ENCODE measurements around the gene JARID2. TPM values are rescaled to one million over a fixed set of nuclear protein-coding genes. Genes with fewer than 3 reads are reported as not detected.

JARID2 gene
- polyA plus RNA-seq, 1 donor (not counting 4 experiments of a cell fraction or from before 2014, with no cell fraction given) = 11.0 TPM

- no peak overlapping the region for H2AFZ ChIP-seq (ENCODE audit: control insufficient read depth, low read length)
- H4K20me1 ChIP-seq (ENCODE audit: control insufficient read depth, extremely low read depth, insufficient read depth, low read length) = peaks cover 4% of the 10 kb centered on the region
- TF ChIP-seq EZH2 (IDR thresholded peaks at IDR 0.05; ENCODE audit: low read length) = no peak
- no peak for TF ChIP-seq CTCF (optimal IDR thresholded peaks at IDR 0.05 in 1 of 3, IDR thresholded peaks at IDR 0.05 in 1 of 3, conservative IDR thresholded peaks at IDR 0.05 in 1 of 3; ENCODE audit: extremely low read depth in 1 of 3, insufficient read depth in 2 of 3, low read length in 3 of 3)
- peaks cover 88% of the 10 kb centered on the region for H3K79me2 ChIP-seq (ENCODE audit: control insufficient read depth, insufficient read depth, low read length)
- DNase-seq (ENCODE audit: low read depth, low spot score) = no peak
- H3K4me1 ChIP-seq (ENCODE audit: control insufficient read depth, extremely low read depth, insufficient read depth, low read length) = peaks cover 21% of the 10 kb centered on the region
- dilution Hi-C loops (cut with MboI; ENCODE audit: extremely low pct_ligation_motif_present, low sequenced_read_pairs) = no loop called here
- H3K4me3 ChIP-seq (ENCODE audit: control insufficient read depth in 2 of 3, extremely low read depth in 1 of 3, insufficient read depth in 2 of 3, low read depth in 1 of 3, low read length in 3 of 3) = peak overlapping the region in 1 of 3 experiments; percentile 11
- H3K27me3 ChIP-seq (ENCODE audit: control insufficient read depth, extremely low read depth, insufficient read depth, low read length) = no peaks in the 10 kb centered on the region
- H3K36me3 ChIP-seq (ENCODE audit: control insufficient read depth in 2 of 2, extremely low read depth in 1 of 2, insufficient read depth in 2 of 2, low read length in 2 of 2) = peaks cover 0 to 1% of the 10 kb centered on the region in 2 experiments
- no peaks in the 10 kb centered on the region for H3K9me3 ChIP-seq (ENCODE audit: control insufficient read depth, low read depth, low read length)
- peaks cover 2% of the 10 kb centered on the region for H3K9me1 ChIP-seq (ENCODE audit: control insufficient read depth, extremely low read depth, insufficient read depth, low read length)
- H3K4me2 ChIP-seq (ENCODE audit: control insufficient read depth, extremely low read depth, insufficient read depth, low read depth, low read length) = peak overlapping the region; percentile 93
- no peak overlapping the region for H3K9ac ChIP-seq (ENCODE audit: control insufficient read depth, extremely low read depth, insufficient read depth, low read length)
- no peak for FAIRE-seq
- no peak overlapping the region for H3K27ac ChIP-seq (ENCODE audit: control insufficient read depth, insufficient read depth, low read length)
Observed at GRCh38 chr6:15250187-15251168, 4.6 kb downstream of the JARID2 start.

GRCh38 chr6:15252195-15252594, 6.3 kb downstream of the JARID2 start:
- no peak overlapping the region for H3K9ac ChIP-seq (ENCODE audit: control insufficient read depth, extremely low read depth, insufficient read depth, low read length)
- H3K4me3 ChIP-seq (ENCODE audit: control insufficient read depth in 2 of 3, extremely low read depth in 1 of 3, insufficient read depth in 2 of 3, low read depth in 1 of 3, low read length in 3 of 3) = no peak overlapping the region
- peaks cover 33% of the 10 kb centered on the region for H3K4me1 ChIP-seq (ENCODE audit: control insufficient read depth, extremely low read depth, insufficient read depth, low read length)
- peaks cover 8% of the 10 kb centered on the region for H3K9me1 ChIP-seq (ENCODE audit: control insufficient read depth, extremely low read depth, insufficient read depth, low read length)
- TF ChIP-seq CTCF (optimal IDR thresholded peaks at IDR 0.05 in 1 of 3, IDR thresholded peaks at IDR 0.05 in 1 of 3, conservative IDR thresholded peaks at IDR 0.05 in 1 of 3; ENCODE audit: extremely low read depth in 1 of 3, insufficient read depth in 2 of 3, low read length in 3 of 3) (no peak), EZH2 (IDR thresholded peaks at IDR 0.05; ENCODE audit: low read length) (no peak)
- DNase-seq (ENCODE audit: low read depth, low spot score) (no peak), FAIRE-seq (no peak)
- H3K36me3 ChIP-seq (ENCODE audit: control insufficient read depth in 2 of 2, extremely low read depth in 1 of 2, insufficient read depth in 2 of 2, low read length in 2 of 2) = peaks cover 0 to 1% of the 10 kb centered on the region in 2 experiments
- peaks cover 92% of the 10 kb centered on the region for H3K79me2 ChIP-seq (ENCODE audit: control insufficient read depth, insufficient read depth, low read length)
- dilution Hi-C loops (cut with MboI; ENCODE audit: extremely low pct_ligation_motif_present, low sequenced_read_pairs) = no loop called here
- H3K27me3 ChIP-seq (ENCODE audit: control insufficient read depth, extremely low read depth, insufficient read depth, low read length) = no peaks in the 10 kb centered on the region
- H3K4me2 ChIP-seq (ENCODE audit: control insufficient read depth, extremely low read depth, insufficient read depth, low read depth, low read length) = no peak overlapping the region
- no peak overlapping the region for H3K27ac ChIP-seq (ENCODE audit: control insufficient read depth, insufficient read depth, low read length)
- H4K20me1 ChIP-seq (ENCODE audit: control insufficient read depth, extremely low read depth, insufficient read depth, low read length) = peaks cover 7% of the 10 kb centered on the region
- H2AFZ ChIP-seq (ENCODE audit: control insufficient read depth, low read length) = no peak overlapping the region
- no peaks in the 10 kb centered on the region for H3K9me3 ChIP-seq (ENCODE audit: control insufficient read depth, low read depth, low read length)

All from keratinocyte (primary cell).